ENCODE measurements around the gene DIDO1.

Gene DIDO1

GRCh38 chr20:62970307-62971210 lies 44.3 kb upstream of the DIDO1 start:
- in situ Hi-C loops (cut with MboI; ENCODE audit: low sequenced_read_pairs, unreplicated experiment): no loop called here
- no peak for DNase-seq (ENCODE audit: low spot score)
- no peak for TF ChIP-seq CTCF (IDR thresholded peaks at IDR 0.05; ENCODE audit: borderline replicate concordance, control extremely low read depth, extremely low read depth, insufficient read depth, missing control alignments)

DNA sequence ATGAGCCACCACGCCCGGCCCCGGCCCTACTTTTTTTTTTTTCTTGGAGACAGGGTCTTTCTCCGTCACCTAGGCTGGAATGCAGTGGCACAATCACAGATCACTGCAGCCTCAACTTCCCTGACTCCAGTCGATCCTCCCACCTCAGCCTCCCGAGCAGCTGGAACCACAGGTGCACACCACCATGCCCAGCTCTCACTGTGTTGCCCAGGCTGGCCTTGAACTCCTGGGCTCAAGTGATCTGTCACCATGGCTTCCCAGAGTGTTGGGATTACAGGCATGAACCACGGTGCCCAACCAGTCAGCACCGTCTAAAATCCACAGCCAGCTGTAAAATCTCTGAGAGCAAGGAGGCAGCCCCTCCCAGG lies 43.6 kb upstream of the DIDO1 start:
- no peak for TF ChIP-seq CTCF (IDR thresholded peaks at IDR 0.05; ENCODE audit: borderline replicate concordance, control extremely low read depth, extremely low read depth, insufficient read depth, missing control alignments)
- DNase-seq (ENCODE audit: low spot score): no peak
- in situ Hi-C loops (cut with MboI; ENCODE audit: low sequenced_read_pairs, unreplicated experiment): no loop called here

DNA sequence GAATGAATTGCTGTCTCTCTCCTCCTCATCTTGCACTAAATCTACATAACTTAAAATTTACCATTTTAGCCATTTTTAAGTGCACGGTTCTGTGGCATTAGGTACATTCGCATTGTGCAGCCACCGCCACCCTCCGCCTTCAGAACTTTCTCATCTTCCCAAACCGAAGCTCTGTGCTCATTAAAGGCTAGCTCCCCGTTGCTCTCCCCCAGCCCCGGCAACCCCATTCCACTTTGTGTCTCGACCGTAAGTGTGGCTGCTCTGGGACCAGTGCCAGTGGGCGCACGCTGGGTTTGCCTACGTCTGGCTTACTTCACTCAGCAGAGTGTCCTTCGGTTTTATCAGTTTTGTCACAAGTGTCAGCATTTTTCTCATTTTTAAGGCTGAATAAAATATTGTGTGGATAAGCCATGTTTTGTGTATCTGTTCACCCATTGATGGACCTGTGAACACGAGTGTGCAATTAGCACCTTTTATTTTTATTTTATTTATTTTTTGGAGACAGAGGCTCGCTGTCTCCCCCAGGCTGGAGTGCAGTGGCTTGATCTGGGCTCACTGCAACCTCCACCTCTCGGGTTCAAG lies 43.0 kb upstream of the DIDO1 start:
- TF ChIP-seq CTCF (IDR thresholded peaks at IDR 0.05; ENCODE audit: borderline replicate concordance, control extremely low read depth, extremely low read depth, insufficient read depth, missing control alignments): no peak
- DNase-seq (ENCODE audit: low spot score): no peak
- in situ Hi-C loops (cut with MboI; ENCODE audit: low sequenced_read_pairs, unreplicated experiment): no loop called here

- no peak for TF ChIP-seq CTCF (IDR thresholded peaks at IDR 0.05; ENCODE audit: borderline replicate concordance, control extremely low read depth, extremely low read depth, insufficient read depth, missing control alignments)
- in situ Hi-C loops (cut with MboI; ENCODE audit: low sequenced_read_pairs, unreplicated experiment): no loop called here
- no peak for DNase-seq (ENCODE audit: low spot score)
Observed at GRCh38 chr20:62968378-62969178, 42.3 kb upstream of the DIDO1 start.

DNA sequence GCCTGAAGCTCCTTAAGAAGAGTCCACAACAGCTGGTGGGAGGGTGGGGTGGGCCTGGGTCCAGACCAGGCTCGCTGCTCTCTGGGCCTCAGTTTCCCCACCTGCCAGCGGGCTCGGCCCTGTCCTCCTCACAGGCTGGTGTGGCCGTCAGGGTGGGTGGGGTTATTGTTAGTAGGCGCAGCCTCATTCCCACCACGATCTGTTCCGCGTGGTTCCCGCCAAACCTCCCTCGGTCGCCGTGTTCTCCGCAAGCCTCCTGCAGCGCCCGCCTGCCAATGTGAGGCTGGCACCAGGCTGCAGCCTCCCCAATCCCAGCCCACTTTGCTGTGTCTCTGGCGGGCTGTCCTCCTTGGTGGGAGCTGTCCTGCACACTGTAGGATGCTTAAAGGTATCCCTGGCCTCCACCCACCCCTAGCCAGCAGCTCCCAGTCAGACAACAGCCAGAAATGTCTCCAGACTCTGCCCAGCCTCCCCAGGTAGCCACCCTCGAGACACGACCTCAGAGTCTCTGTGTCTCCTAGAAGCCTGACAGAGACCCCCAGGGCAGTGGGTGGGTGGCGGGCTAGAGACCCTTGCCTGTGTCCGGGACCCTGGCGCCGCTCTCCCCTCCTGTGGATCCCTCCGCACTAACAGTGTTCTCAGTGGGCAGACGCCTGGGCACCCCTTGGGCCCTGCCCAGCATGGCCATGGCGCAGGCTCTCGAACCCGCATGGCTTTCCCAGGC lies 41.5 kb upstream of the DIDO1 start:
- in situ Hi-C loops (cut with MboI; ENCODE audit: low sequenced_read_pairs, unreplicated experiment): no loop called here
- no peak for DNase-seq (ENCODE audit: low spot score)
- TF ChIP-seq CTCF (IDR thresholded peaks at IDR 0.05; ENCODE audit: borderline replicate concordance, control extremely low read depth, extremely low read depth, insufficient read depth, missing control alignments): no peak

- in situ Hi-C loops (cut with MboI; ENCODE audit: low sequenced_read_pairs, unreplicated experiment): no loop called here
- no peak for TF ChIP-seq CTCF (IDR thresholded peaks at IDR 0.05; ENCODE audit: borderline replicate concordance, control extremely low read depth, extremely low read depth, insufficient read depth, missing control alignments)
- no peak for DNase-seq (ENCODE audit: low spot score)
Observed at GRCh38 chr20:62967149-62967501, 40.8 kb upstream of the DIDO1 start.

Data from GM13976 (cell line).